NCI-H1092 (cell line): ENCODE results near the gene RBM23.
"Not testable (repeated sequence)": the region's sequence is repeated elsewhere in the genome, so short reads cannot be mapped to it uniquely, and the experiment has no call there.

ENCODE experiments used
- DNase-seq: peaks from one replicate; lab custom pipeline; 2025; lab: John Stamatoyannopoulos, UW

RBM23 gene

GRCh38 chr14:22864979-22865378, 54.0 kb downstream of the RBM23 start:
- DNase-seq, result no peak

- no peak for DNase-seq
Measured at GRCh38 chr14:22861651-22862050, 57.3 kb downstream of the RBM23 start.

GRCh38 chr14:22860377-22860776, 58.6 kb downstream of the RBM23 start:
- not testable (repeated sequence) for DNase-seq

- DNase-seq, result no peak
Measured at GRCh38 chr14:22856428-22856827, 62.5 kb downstream of the RBM23 start.

GRCh38 chr14:22854963-22855724, 63.8 kb downstream of the RBM23 start:
- no peak for DNase-seq

GRCh38 chr14:22854296-22854695, 64.7 kb downstream of the RBM23 start:
- DNase-seq, result not testable (repeated sequence)

GRCh38 chr14:22852940-22853767, 65.8 kb downstream of the RBM23 start:
- peak; percentile 72 for DNase-seq

- DNase-seq, result no peak
Measured at GRCh38 chr14:22852599-22852939, 66.4 kb downstream of the RBM23 start.

GRCh38 chr14:22852178-22852577, 66.8 kb downstream of the RBM23 start:
- not testable (repeated sequence) for DNase-seq

- no peak for DNase-seq
Measured at GRCh38 chr14:22850944-22851764, 67.8 kb downstream of the RBM23 start.

- no peak for DNase-seq
Measured at GRCh38 chr14:22849212-22849819, 69.6 kb downstream of the RBM23 start.

- DNase-seq, result peak; percentile 46
Measured at GRCh38 chr14:22848351-22849164, 70.4 kb downstream of the RBM23 start.

GRCh38 chr14:22847661-22848341, 71.1 kb downstream of the RBM23 start:
- no peak for DNase-seq

GRCh38 chr14:22846811-22847307, 72.1 kb downstream of the RBM23 start:
- DNase-seq, result no peak

- DNase-seq, result no peak
Measured at GRCh38 chr14:22845821-22846625, 72.9 kb downstream of the RBM23 start.

GRCh38 chr14:22845103-22845394, 73.9 kb downstream of the RBM23 start:
- no peak for DNase-seq

GRCh38 chr14:22844221-22845102, 74.5 kb downstream of the RBM23 start:
- DNase-seq, result no peak
